ENCODE measurements around the gene MBD6. TPM values are rescaled to one million over a fixed set of nuclear protein-coding genes. Genes with fewer than 3 reads are reported as not detected.

MBD6 gene
- total RNA-seq, 1 experiment from 2014 or later = 66.8 TPM

GRCh38 chr12:57476162-57476992 is 46.2 kb upstream of the MBD6 start:
- WGBS (ENCODE audit: extremely low coverage, insufficient read length, low lambda C conversion rate) = no CpG with 5 or more reads among the region's 29 CpGs
- Histone ChIP-seq H3K9me3 (ENCODE audit: control insufficient read depth, low read depth, low read length) (no peaks in the 10 kb centered on the region), H3K56ac (ENCODE audit: insufficient read length, low read depth, low read length) (no peak overlapping the region), H4K20me1 (ENCODE audit: control insufficient read depth, insufficient read depth, insufficient read length) (peaks cover 3% of the 10 kb centered on the region), H4K91ac (ENCODE audit: insufficient read length, low read depth, low read length) (no peak overlapping the region), H3K79me1 (ENCODE audit: insufficient read depth, low read depth, low read length, poor library complexity, severe bottlenecking) (no peaks in the 10 kb centered on the region), H3K4me1 (ENCODE audit: insufficient read depth, low read length) (no peaks in the 10 kb centered on the region; the same call in 1 of the 2 replicates), H2BK120ac (ENCODE audit: low read depth, low read length, poor library complexity, severe bottlenecking) (no peak overlapping the region), H3T11ph (ENCODE audit: low read length) (no peak overlapping the region), H3K27ac (ENCODE audit: insufficient read length, low read depth, low read length) (no peak overlapping the region), H3K23ac (ENCODE audit: insufficient read length, low read depth, low read length) (no peak overlapping the region), H2BK12ac (ENCODE audit: insufficient read length, low read depth, low read length) (no peak overlapping the region), H3K4me2 (ENCODE audit: insufficient read depth, insufficient read length, low read length) (peak overlapping the region; percentile 62), H2AK5ac (ENCODE audit: insufficient read length, low read length) (no peak overlapping the region), H3K79me2 (ENCODE audit: insufficient read depth, low read length) (no peaks in the 10 kb centered on the region), H2BK15ac (ENCODE audit: low read depth, low read length) (no peak overlapping the region), H4K8ac (replicated peaks; ENCODE audit: insufficient read length, low read depth, low read length) (no peak overlapping the region), H3K4ac (ENCODE audit: low read depth, low read length) (no peak overlapping the region), H4K5ac (ENCODE audit: insufficient read length, low read depth, low read length) (no peak overlapping the region), H2AFZ (ENCODE audit: low read length) (no peak overlapping the region), H2BK20ac (ENCODE audit: low read depth, low read length, poor library complexity, severe bottlenecking) (no peak overlapping the region), H3K14ac (ENCODE audit: insufficient read depth, low read length) (no peak overlapping the region), H3K23me2 (ENCODE audit: insufficient read length, low read depth, low read length, poor library complexity, severe bottlenecking) (peaks cover 15% of the 10 kb centered on the region), H3K27me3 (ENCODE audit: insufficient read depth, low read length) (peaks cover 37% of the 10 kb centered on the region), H2BK5ac (ENCODE audit: insufficient read length, low read length) (no peak overlapping the region), H3K9ac (ENCODE audit: extremely low read depth, insufficient read length, low read length) (no peak overlapping the region), H3K18ac (ENCODE audit: insufficient read length, low read depth, low read length) (no peak overlapping the region)
- Mint-ChIP-seq H3K36me3 (ENCODE audit: insufficient read depth in 1 of 3, low read depth in 3 of 3) (no peaks in the 10 kb centered on the region; a peak in 2 of 7 replicates), H3K27ac (no peak overlapping the region), H3K9me3 (no peaks in the 10 kb centered on the region), H3K4me1 (peaks cover 22% of the 10 kb centered on the region in 2 experiments), H3K27me3 (ENCODE audit: low read depth) (peaks cover 84% of the 10 kb centered on the region), H3K4me3 (peak overlapping the region; percentile 59 to 80)
- TF ChIP-seq, protein P1, sequence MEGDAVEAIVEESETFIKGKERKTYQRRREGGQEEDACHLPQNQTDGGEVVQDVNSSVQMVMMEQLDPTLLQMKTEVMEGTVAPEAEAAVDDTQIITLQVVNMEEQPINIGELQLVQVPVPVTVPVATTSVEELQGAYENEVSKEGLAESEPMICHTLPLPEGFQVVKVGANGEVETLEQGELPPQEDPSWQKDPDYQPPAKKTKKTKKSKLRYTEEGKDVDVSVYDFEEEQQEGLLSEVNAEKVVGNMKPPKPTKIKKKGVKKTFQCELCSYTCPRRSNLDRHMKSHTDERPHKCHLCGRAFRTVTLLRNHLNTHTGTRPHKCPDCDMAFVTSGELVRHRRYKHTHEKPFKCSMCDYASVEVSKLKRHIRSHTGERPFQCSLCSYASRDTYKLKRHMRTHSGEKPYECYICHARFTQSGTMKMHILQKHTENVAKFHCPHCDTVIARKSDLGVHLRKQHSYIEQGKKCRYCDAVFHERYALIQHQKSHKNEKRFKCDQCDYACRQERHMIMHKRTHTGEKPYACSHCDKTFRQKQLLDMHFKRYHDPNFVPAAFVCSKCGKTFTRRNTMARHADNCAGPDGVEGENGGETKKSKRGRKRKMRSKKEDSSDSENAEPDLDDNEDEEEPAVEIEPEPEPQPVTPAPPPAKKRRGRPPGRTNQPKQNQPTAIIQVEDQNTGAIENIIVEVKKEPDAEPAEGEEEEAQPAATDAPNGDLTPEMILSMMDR (conservative IDR thresholded peaks at IDR 0.05) = peak; percentile 75
- peak; percentile 64 for DNase-seq

All from H9 (cell line).